ENCODE results near the gene HACD2. TPM values are rescaled to one million over a fixed set of nuclear protein-coding genes. Genes with fewer than 3 reads are reported as not detected.

Gene HACD2
- polyA plus RNA-seq, 1 of the 3 experiments (the other 2 are of a cell fraction): 13.8 TPM

DNA sequence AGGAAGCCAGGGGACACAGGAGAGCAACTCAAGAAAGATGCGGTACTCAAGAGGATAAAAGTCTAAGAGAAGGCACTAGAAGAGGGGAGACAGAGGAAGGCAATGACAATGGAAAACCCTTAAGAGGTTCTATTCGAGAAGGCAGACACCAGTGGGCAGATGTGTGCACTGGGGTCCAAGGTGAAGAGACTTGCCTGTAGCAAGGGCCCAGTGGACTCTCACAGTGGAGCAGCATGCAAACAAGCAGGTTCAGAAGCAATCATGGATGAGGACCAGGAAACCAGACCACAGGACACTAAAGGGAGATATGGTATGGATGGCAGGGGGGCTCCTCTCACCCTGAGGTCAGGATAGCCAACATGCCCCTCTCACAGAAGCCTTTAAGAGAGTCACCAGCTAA is 138.6 kb downstream of the HACD2 start:
- ChIA-PET POLR2A (no interaction called here), CTCF (interaction anchor here (1.0 to 4.5 kb wide), 4 partner anchors 43 to 292 kb away, joined by 3 to 13 read pairs (median 3); no protein-coding TSS in a partner anchor)
- H3K79me2 ChIP-seq (ENCODE audit: insufficient read depth): no peaks in the 10 kb centered on the region
- H3K4me3 ChIP-seq (ENCODE audit: low read depth in 2 of 2, low read length in 1 of 2): no peak overlapping the region
- no peaks in the 10 kb centered on the region for H3K9me3 ChIP-seq
- WGBS (ENCODE audit: low lambda C conversion rate): 66% methylated on average over 2 of the region's 2 CpGs
- H3K36me3 ChIP-seq (replicated peaks in 1 of 2; ENCODE audit: control insufficient read depth in 1 of 2, insufficient read depth in 2 of 2, low read length in 1 of 2): no peaks in the 10 kb centered on the region
- H2AFZ ChIP-seq (ENCODE audit: low read depth): no peak overlapping the region
- no peak overlapping the region for H3K4me2 ChIP-seq
- DNase-seq: no peak
- no peak overlapping the region for H3K27ac ChIP-seq (ENCODE audit: low read depth in 2 of 2, low read length in 1 of 2)
- no peak for TF ChIP-seq FOSL2 (IDR thresholded peaks at IDR 0.05; ENCODE audit: borderline replicate concordance, low read depth)
- no peak overlapping the region for H3K9ac ChIP-seq
- H3K9me2 ChIP-seq: no peaks in the 10 kb centered on the region
- no peaks in the 10 kb centered on the region for H3F3A ChIP-seq (replicated peaks; ENCODE audit: insufficient read depth)
- no peaks in the 10 kb centered on the region for H4K20me1 ChIP-seq (ENCODE audit: insufficient read depth)
- peaks cover 0 to 5% of the 10 kb centered on the region in 2 experiments; a peak in 1 of 4 replicates for H3K4me1 ChIP-seq (ENCODE audit: control insufficient read depth in 1 of 2, insufficient read depth in 2 of 2, low read depth in 1 of 2, low read length in 1 of 2)
- H3K27me3 ChIP-seq (ENCODE audit: insufficient read depth): peaks cover 56% of the 10 kb centered on the region

DNA sequence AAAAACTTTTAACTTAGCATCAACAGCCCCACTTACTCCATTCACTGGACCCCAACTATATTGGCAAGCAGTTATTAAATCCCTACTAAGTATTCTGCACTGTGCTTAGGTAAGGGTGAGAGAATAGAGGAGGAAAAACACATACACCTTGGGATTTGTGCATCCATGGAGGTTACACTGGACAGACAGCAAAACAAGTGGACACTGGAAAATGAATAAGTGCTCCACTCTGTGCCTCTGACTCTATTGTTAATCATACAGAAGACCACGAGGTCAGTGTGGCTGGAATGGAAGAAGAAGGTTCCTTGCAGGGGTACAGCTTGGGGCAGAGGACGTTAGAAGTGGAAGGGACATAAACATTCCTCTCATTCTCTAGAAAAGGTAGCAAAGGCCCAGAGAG is 139.2 kb downstream of the HACD2 start:
- H3K36me3 ChIP-seq (replicated peaks in 1 of 2; ENCODE audit: control insufficient read depth in 1 of 2, insufficient read depth in 2 of 2, low read length in 1 of 2): no peaks in the 10 kb centered on the region
- 16% methylated on average over 2 of the region's 2 CpGs for WGBS (ENCODE audit: low lambda C conversion rate)
- no peak overlapping the region for H3K4me3 ChIP-seq (ENCODE audit: low read depth in 2 of 2, low read length in 1 of 2)
- peaks cover 0 to 5% of the 10 kb centered on the region in 2 experiments; a peak in 1 of 4 replicates for H3K4me1 ChIP-seq (ENCODE audit: control insufficient read depth in 1 of 2, insufficient read depth in 2 of 2, low read depth in 1 of 2, low read length in 1 of 2)
- no peak for DNase-seq
- H3K27me3 ChIP-seq (ENCODE audit: insufficient read depth): peaks cover 52% of the 10 kb centered on the region
- H3K9me3 ChIP-seq: no peaks in the 10 kb centered on the region
- H4K20me1 ChIP-seq (ENCODE audit: insufficient read depth): no peaks in the 10 kb centered on the region
- no peaks in the 10 kb centered on the region for H3K79me2 ChIP-seq (ENCODE audit: insufficient read depth)
- no peaks in the 10 kb centered on the region for H3K9me2 ChIP-seq
- TF ChIP-seq POLR2AphosphoS5 (IDR thresholded peaks at IDR 0.05; ENCODE audit: low read depth, low read length) (no peak), RXRA (IDR thresholded peaks at IDR 0.05; ENCODE audit: borderline replicate concordance, low read depth) (no peak), EZH2phosphoT487 (IDR thresholded peaks at IDR 0.05; ENCODE audit: borderline replicate concordance, low read depth) (no peak), FOXJ3 (CRISPR knock-in tag; IDR thresholded peaks at IDR 0.05) (no peak), USF2 (IDR thresholded peaks at IDR 0.05; ENCODE audit: borderline replicate concordance, low read depth, low read length) (no peak), TAF1 (IDR thresholded peaks at IDR 0.05; ENCODE audit: borderline replicate concordance, low read depth, low read length) (no peak), MXI1 (IDR thresholded peaks at IDR 0.05; ENCODE audit: low read depth, low read length) (no peak), FOXM1 (IDR thresholded peaks at IDR 0.05; ENCODE audit: low read depth) (no peak), RFX5 (IDR thresholded peaks at IDR 0.05; ENCODE audit: low read length) (no peak), FOSL2 (IDR thresholded peaks at IDR 0.05; ENCODE audit: borderline replicate concordance, low read depth) (no peak)
- H3K27ac ChIP-seq (ENCODE audit: low read depth in 2 of 2, low read length in 1 of 2): no peak overlapping the region
- H2AFZ ChIP-seq (ENCODE audit: low read depth): no peak overlapping the region
- H3F3A ChIP-seq (replicated peaks; ENCODE audit: insufficient read depth): no peaks in the 10 kb centered on the region
- POLR2A ChIA-PET: no interaction called here
- CTCF ChIA-PET: interaction anchor here (1.1 to 4.5 kb wide), 4 partner anchors 20 to 116 kb away, joined by 3 to 13 read pairs (median 5); no protein-coding TSS in a partner anchor
- no peak overlapping the region for H3K4me2 ChIP-seq
- H3K9ac ChIP-seq: no peak overlapping the region

DNA sequence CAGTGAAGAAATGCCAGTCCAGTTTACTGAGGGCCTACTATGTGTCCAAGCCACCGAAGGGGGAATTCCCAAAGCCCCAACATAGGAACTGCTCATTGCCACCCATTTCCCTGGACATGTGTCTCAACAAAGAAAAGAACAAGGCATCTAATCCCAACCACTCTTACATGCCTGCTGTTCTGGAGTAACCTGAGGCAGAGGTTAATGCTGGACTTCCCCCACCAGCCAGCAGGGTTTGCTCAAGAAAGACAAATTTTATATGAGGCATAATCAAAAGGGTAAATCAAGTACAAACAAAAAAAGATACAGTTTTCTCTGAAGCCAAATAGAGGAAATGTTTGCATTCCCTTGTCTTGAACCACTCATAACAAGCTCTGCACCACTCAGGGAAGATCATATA is 140.1 kb downstream of the HACD2 start:
- no peak for DNase-seq
- H2AFZ ChIP-seq (ENCODE audit: low read depth): no peak overlapping the region
- H3K4me1 ChIP-seq (ENCODE audit: control insufficient read depth in 1 of 2, insufficient read depth in 2 of 2, low read depth in 1 of 2, low read length in 1 of 2): peaks cover 0 to 2% of the 10 kb centered on the region in 2 experiments; a peak in 1 of 4 replicates
- no peaks in the 10 kb centered on the region for H3K9me3 ChIP-seq
- no peak overlapping the region for H3K4me3 ChIP-seq (ENCODE audit: low read depth in 2 of 2, low read length in 1 of 2)
- H4K20me1 ChIP-seq (ENCODE audit: insufficient read depth): no peaks in the 10 kb centered on the region
- ChIA-PET POLR2A (no interaction called here), CTCF (interaction anchor here (1.1 to 4.5 kb wide), 4 partner anchors 19 to 115 kb away, joined by 3 to 13 read pairs (median 5); no protein-coding TSS in a partner anchor)
- no peak overlapping the region for H3K9ac ChIP-seq
- no peak overlapping the region for H3K27ac ChIP-seq (ENCODE audit: low read depth in 2 of 2, low read length in 1 of 2)
- TF ChIP-seq, protein P1, sequence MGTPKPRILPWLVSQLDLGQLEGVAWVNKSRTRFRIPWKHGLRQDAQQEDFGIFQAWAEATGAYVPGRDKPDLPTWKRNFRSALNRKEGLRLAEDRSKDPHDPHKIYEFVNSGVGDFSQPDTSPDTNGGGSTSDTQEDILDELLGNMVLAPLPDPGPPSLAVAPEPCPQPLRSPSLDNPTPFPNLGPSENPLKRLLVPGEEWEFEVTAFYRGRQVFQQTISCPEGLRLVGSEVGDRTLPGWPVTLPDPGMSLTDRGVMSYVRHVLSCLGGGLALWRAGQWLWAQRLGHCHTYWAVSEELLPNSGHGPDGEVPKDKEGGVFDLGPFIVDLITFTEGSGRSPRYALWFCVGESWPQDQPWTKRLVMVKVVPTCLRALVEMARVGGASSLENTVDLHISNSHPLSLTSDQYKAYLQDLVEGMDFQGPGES (IDR thresholded peaks at IDR 0.05; ENCODE audit: low read depth, low read length): no peak
- TF ChIP-seq SIN3A (IDR thresholded peaks at IDR 0.05; ENCODE audit: borderline replicate concordance, low read depth, low read length) (no peak), RCOR1 (IDR thresholded peaks at IDR 0.05; ENCODE audit: low read length) (no peak), USF1 (IDR thresholded peaks at IDR 0.05; ENCODE audit: borderline replicate concordance, low read depth) (no peak), MEF2A (IDR thresholded peaks at IDR 0.05; ENCODE audit: borderline replicate concordance, low read depth) (no peak), ELF1 (IDR thresholded peaks at IDR 0.05) (no peak), PBX3 (IDR thresholded peaks at IDR 0.05) (no peak)
- H3K9me2 ChIP-seq: no peaks in the 10 kb centered on the region
- peaks cover 48% of the 10 kb centered on the region for H3K27me3 ChIP-seq (ENCODE audit: insufficient read depth)
- 8% methylated on average over 1 of the region's 1 CpG for WGBS (ENCODE audit: low lambda C conversion rate)
- H3K79me2 ChIP-seq (ENCODE audit: insufficient read depth): no peaks in the 10 kb centered on the region
- H3F3A ChIP-seq (replicated peaks; ENCODE audit: insufficient read depth): no peaks in the 10 kb centered on the region
- H3K36me3 ChIP-seq (replicated peaks in 1 of 2; ENCODE audit: control insufficient read depth in 1 of 2, insufficient read depth in 2 of 2, low read length in 1 of 2): no peaks in the 10 kb centered on the region
- H3K4me2 ChIP-seq: no peak overlapping the region

Measured in SK-N-SH (cell line).